GM12878 (cell line): ENCODE data around the gene OLFML2B. TPM values are rescaled to one million over a fixed set of nuclear protein-coding genes. Genes with fewer than 3 reads are reported as not detected.

ENCODE experiments used
- ATAC-seq: fragments of 200-7000 bp; cut with Tn5 transposase; 3 replicates; pipeline ENCODE4 v1.9.1; 2020; ENCODE audit warnings: mild to moderate bottlenecking, moderate library complexity
- BruUV-seq: library from RNA; stranded (reverse); fragments of 400-500 nt; replicated peaks from 2 replicates; lab custom pipeline; 2021; lab: Mats Ljungman, UMichigan
- CTCF ChIA-PET: fragments of 300-600 bp; sonication (Branson Sonifier 250); formaldehyde crosslinking; extraction: SDS; loops from one replicate; lab custom pipeline; 2021; ENCODE audit warnings: inconsistent platforms; lab: Yijun Ruan, JAX
- POLR2A ChIA-PET: fragments of 350-600 bp; formaldehyde crosslinking; extraction: SDS; loops from one replicate; lab custom pipeline; 2021; ENCODE audit warnings: inconsistent platforms; lab: Charles Lee
- RAD21 ChIA-PET: fragments of 300-600 bp; sonication (Branson Sonifier 250); formaldehyde crosslinking; loops from one replicate; lab custom pipeline; 2023; ENCODE audit warnings: antibody characterized with exemption; ENCODE audit not compliant: unreplicated experiment; lab: Charles Lee
- SMC1A ChIA-PET: fragments of 300-600 bp; sonication (Branson Sonifier 250); formaldehyde crosslinking; loops from one replicate; lab custom pipeline; 2023; ENCODE audit not compliant: unreplicated experiment, uncharacterized antibody; lab: Charles Lee
- DNase-seq: peaks from one replicate; pipeline ENCODE4 v3.0.0-alpha.2; 2011; ENCODE audit warnings: low read depth, low spot score
- FAIRE-seq: peaks from 3 replicates; lab custom pipeline; 2011; peaks lifted over from hg19 to GRCh38; lab: Jason Lieb, UNC
- H2AFZ ChIP-seq: 2 replicates; pipeline ENCODE4 v1.6.0; 2011; ENCODE audit warnings: low read depth, low read length, control low read depth; ENCODE audit not compliant: control insufficient read depth
- H3K27ac ChIP-seq: 2 replicates; pipeline ENCODE4 v1.5.1; 2011; ENCODE audit warnings: control low read depth; ENCODE audit not compliant: control insufficient read depth, insufficient read depth
- H3K27me3 ChIP-seq, 2 experiments: replicated peaks in 1 of 2; 2 replicates each; pipeline versions ENCODE4 v1.6.0 to v1.6.1; 2011; ENCODE audit warnings: low read length in 1 of 2; ENCODE audit not compliant: control insufficient read depth in 2 of 2, insufficient read depth in 2 of 2
- H3K36me3 ChIP-seq, 2 experiments: 2 replicates each; pipeline ENCODE4 v1.5.1; 2011; ENCODE audit warnings: low read length in 1 of 2; ENCODE audit not compliant: control insufficient read depth in 2 of 2, insufficient read depth in 2 of 2
- H3K4me1 ChIP-seq: 2 replicates; pipeline ENCODE4 v1.6.1; 2011; ENCODE audit warnings: mild to moderate bottlenecking, low read length, moderate library complexity, mixed read lengths; ENCODE audit not compliant: control insufficient read depth, insufficient read depth
- H3K4me2 ChIP-seq: 2 replicates; pipeline ENCODE4 v1.6.0; 2011; ENCODE audit warnings: control low read depth; ENCODE audit not compliant: control insufficient read depth, insufficient read depth
- H3K4me3 ChIP-seq: fragments of 200-600 bp; sonication (generic); 2 replicates; pipeline ENCODE4 v1.5.1; 2016
- H3K79me2 ChIP-seq: 2 replicates; pipeline ENCODE4 v1.6.0; 2011; ENCODE audit warnings: low read length; ENCODE audit not compliant: control insufficient read depth, insufficient read depth
- H3K9ac ChIP-seq: 2 replicates; pipeline ENCODE4 v1.8.0; 2011; ENCODE audit warnings: low read length, control low read depth, mixed read lengths; ENCODE audit not compliant: control insufficient read depth, insufficient read depth
- H3K9me3 ChIP-seq: replicated peaks from 3 replicates; pipeline ENCODE4 v1.5.1; 2011; ENCODE audit warnings: mild to moderate bottlenecking, low read length; ENCODE audit not compliant: control insufficient read depth, insufficient read depth
- H4K20me1 ChIP-seq: 2 replicates; pipeline ENCODE4 v1.6.0; 2011; ENCODE audit not compliant: control insufficient read depth, insufficient read depth
- CREB1 ChIP-seq: IDR thresholded peaks from 2 replicates; pipeline ENCODE4 v1.6.1; 2012; ENCODE audit warnings: low read depth, mild to moderate bottlenecking, inconsistent platforms
- EED ChIP-seq: sonication (generic); IDR thresholded peaks from 2 replicates; pipeline ENCODE4 v1.6.1; 2016; ENCODE audit warnings: antibody characterized with exemption, low read depth
- FOXM1 ChIP-seq: IDR thresholded peaks from 2 replicates; pipeline ENCODE4 v1.6.1; 2012; ENCODE audit warnings: low read depth, mild to moderate bottlenecking, inconsistent platforms, low read length, moderate library complexity
- HDGF ChIP-seq: fragments of 450-650 bp; IDR thresholded peaks from 2 replicates; pipeline ENCODE4 v1.6.1; 2016; ENCODE audit warnings: antibody characterized with exemption
- IRF4 ChIP-seq: IDR thresholded peaks from 2 replicates; pipeline ENCODE4 v1.6.1; 2011; ENCODE audit warnings: low read depth, low read length
- JUND ChIP-seq: IDR thresholded peaks from 2 replicates; pipeline ENCODE4 v1.6.1; 2012; ENCODE audit warnings: low read depth, mild to moderate bottlenecking, low read length, improper control_type of control experiment, moderate library complexity
- NFYB ChIP-seq: IDR thresholded peaks from 2 replicates; pipeline ENCODE4 v1.6.1; 2011; ENCODE audit warnings: low read depth, mild to moderate bottlenecking, low read length, improper control_type of control experiment, moderate library complexity; ENCODE audit not compliant: insufficient read depth
- RBBP5 ChIP-seq: fragments of 200-600 bp; sonication (generic); conservative IDR thresholded peaks from 2 replicates; pipeline ENCODE4 v1.6.1; 2016
- SP1 ChIP-seq: IDR thresholded peaks from one replicate; pipeline ENCODE4 v1.6.1; 2011; ENCODE audit warnings: low read depth, low read length
- ZNF274 ChIP-seq: IDR thresholded peaks from one replicate; pipeline ENCODE4 v1.8.0; 2011; ENCODE audit not compliant: insufficient read length, insufficient read depth
- WGBS: methylation state at CpG from one replicate; pipeline ENCODE4 v1.1.6; 2016; ENCODE audit warnings: low lambda C conversion rate; ENCODE audit not compliant: insufficient replicate concordance, insufficient coverage; ENCODE audit errors: missing lambda C conversion rate; 5-methylcytosine and 5-hydroxymethylcytosine counted together
- in situ Hi-C: fragments of 300-500 bp; cut with MboI; formaldehyde crosslinking; loops from 9 replicates; pipeline ENCODE4 v1.14.3; 2018; ENCODE audit warnings: mixed read lengths
- intact Hi-C: fragments of 100-400 bp; cut with micrococcal nuclease; formaldehyde crosslinking; loops from one replicate; pipeline ENCODE4 v1.14.2; 2022; ENCODE audit not compliant: unreplicated experiment
- polyA plus RNA-seq, 11 experiments: library from polyadenylated mRNA; depleted of rRNA in 4 of 11; unstranded in 6 of 11; stranded (reverse) in 5 of 11; fragments of >200 nt; fragmentation: Nextera tagmentation in 4 of 11; fragmentation: Illumina TruSeq in 1 of 11; extraction: Ambion mirVana in 4 of 11; extraction: Trizol in 1 of 11; gene quantifications; 1 replicate in 1 of 11; 2 replicates in 10 of 11; pipeline versions ENCODE4 v1.2.1 to v1.2.3, GENCODE V29; 2011 to 2016; ENCODE audit warnings: inconsistent platforms in 2 of 11, missing spikeins in 2 of 11, low read depth in 1 of 11
- total RNA-seq, 4 experiments: library from RNA; depleted of rRNA in 3 of 4; stranded (reverse); fragments of >200 nt in 3 of 4; fragmentation: Illumina TruSeq in 1 of 4; extraction: Trizol in 1 of 4; gene quantifications; 2 replicates each; pipeline versions ENCODE4 v1.2.1 to v1.2.3, GENCODE V29; 2013 to 2021
- TF ChIP-seq, protein P1 (sequence below): IDR thresholded peaks from 2 replicates; pipeline ENCODE4 v1.6.1; 2011; ENCODE audit warnings: mild to moderate bottlenecking, low read depth, low read length, moderate library complexity; ENCODE audit not compliant: insufficient replicate concordance

The OLFML2B gene
- total and polyA plus RNA-seq, 10 of the 15 experiments (the other 5 are each of a cell fraction or from before 2014, with no cell fraction given): not detected

- peaks cover 0 to 3% of the 10 kb centered on the region in 2 experiments; a peak in 3 of 4 replicates for H3K27me3 ChIP-seq
- SMC1A ChIA-PET: no interaction called here
- DNase-seq: no peak
- H2AFZ ChIP-seq: no peak overlapping the region
- no peaks in the 10 kb centered on the region for H3K79me2 ChIP-seq
- H3K36me3 ChIP-seq: no peaks in the 10 kb centered on the region
- WGBS: 13% methylated on average over 7 of the region's 8 CpGs
- no peaks in the 10 kb centered on the region for H4K20me1 ChIP-seq
- BruUV-seq: no TSS peak
- no peak overlapping the region for H3K4me2 ChIP-seq
- no peaks in the 10 kb centered on the region for H3K9me3 ChIP-seq
- H3K9ac ChIP-seq: no peak overlapping the region
- in situ Hi-C loops: no loop called here
- no peak for FAIRE-seq
- no peak overlapping the region for H3K4me3 ChIP-seq
- TF ChIP-seq IRF4: no peak
- no peak for TF ChIP-seq FOXM1
- TF ChIP-seq, protein P1, sequence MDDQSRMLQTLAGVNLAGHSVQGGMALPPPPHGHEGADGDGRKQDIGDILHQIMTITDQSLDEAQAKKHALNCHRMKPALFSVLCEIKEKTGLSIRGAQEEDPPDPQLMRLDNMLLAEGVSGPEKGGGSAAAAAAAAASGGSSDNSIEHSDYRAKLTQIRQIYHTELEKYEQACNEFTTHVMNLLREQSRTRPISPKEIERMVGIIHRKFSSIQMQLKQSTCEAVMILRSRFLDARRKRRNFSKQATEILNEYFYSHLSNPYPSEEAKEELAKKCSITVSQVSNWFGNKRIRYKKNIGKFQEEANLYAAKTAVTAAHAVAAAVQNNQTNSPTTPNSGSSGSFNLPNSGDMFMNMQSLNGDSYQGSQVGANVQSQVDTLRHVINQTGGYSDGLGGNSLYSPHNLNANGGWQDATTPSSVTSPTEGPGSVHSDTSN: no peak
- TF ChIP-seq CREB1: no peak
- intact Hi-C loops: no loop called here
- no peak for ATAC-seq
- POLR2A ChIA-PET: no interaction called here
- no peaks in the 10 kb centered on the region for H3K4me1 ChIP-seq
- no peak overlapping the region for H3K27ac ChIP-seq
- RAD21 ChIA-PET: no interaction called here
- CTCF ChIA-PET: no interaction called here
Observed at GRCh38 chr1:161999301-162000052, 24.2 kb downstream of the OLFML2B start.

DNA sequence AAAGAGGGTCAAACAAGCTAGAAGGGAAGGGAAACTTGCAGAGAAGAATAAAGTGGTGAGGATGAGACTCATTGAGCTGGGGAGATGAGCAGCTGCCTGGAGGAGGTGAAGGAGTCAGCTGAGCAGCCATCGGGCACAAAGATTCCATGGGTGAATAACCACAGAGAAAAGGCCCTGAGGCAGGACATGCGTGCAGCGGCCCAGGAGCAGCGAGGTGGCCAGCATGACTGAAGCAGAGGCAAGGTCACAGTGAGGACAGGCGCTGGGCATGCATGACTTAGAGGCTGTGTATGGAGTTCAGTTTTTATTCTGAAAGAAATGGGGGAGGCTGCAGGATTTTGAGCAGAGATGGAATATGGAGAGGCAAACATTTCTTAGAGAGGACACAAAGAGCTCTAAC lies 24.9 kb downstream of the OLFML2B start:
- RAD21 ChIA-PET: no interaction called here
- 16% methylated on average over 5 of the region's 5 CpGs for WGBS
- BruUV-seq: no TSS peak
- DNase-seq (no peak), ATAC-seq (no peak), FAIRE-seq (no peak)
- H3K27ac ChIP-seq: no peak overlapping the region
- no peaks in the 10 kb centered on the region for H3K9me3 ChIP-seq
- H4K20me1 ChIP-seq: no peaks in the 10 kb centered on the region
- no peak overlapping the region for H3K4me3 ChIP-seq
- SMC1A ChIA-PET: no interaction called here
- H3K4me1 ChIP-seq: no peaks in the 10 kb centered on the region
- H3K4me2 ChIP-seq: no peak overlapping the region
- POLR2A ChIA-PET: no interaction called here
- CTCF ChIA-PET: no interaction called here
- intact Hi-C loops: no loop called here
- in situ Hi-C loops: no loop called here
- TF ChIP-seq HDGF (no peak), ZNF274 (no peak), NFYB (no peak), JUND (no peak), SP1 (no peak), EED (no peak), RBBP5 (no peak)
- TF ChIP-seq, all 136 proteins: peak for 0
- Histone ChIP-seq H2AFZ (no peak overlapping the region), H3K79me2 (no peaks in the 10 kb centered on the region), H3K36me3 (no peaks in the 10 kb centered on the region), H3K27me3 (peaks cover 0 to 3% of the 10 kb centered on the region in 2 experiments; a peak in 3 of 4 replicates), H3K9ac (no peak overlapping the region)
